Activated T-cell treated with anti-CD3 and anti-CD28 coated beads for 24 hours (primary cell): Measurements from ENCODE around the gene OLFML3.
"Not testable (repeated sequence)": the region's sequence is repeated elsewhere in the genome, so short reads cannot be mapped to it uniquely, and the experiment has no call there.

Experiments
- DNase-seq: peaks from one replicate; pipeline ENCODE4 v3.0.0-alpha.2; 2020; ENCODE audit warnings: low read depth

OLFML3 gene

GRCh38 chr1:113991467-113991997 lies 12.3 kb downstream of the OLFML3 start:
- no peak for DNase-seq

GRCh38 chr1:113993072-113993471 lies 13.8 kb downstream of the OLFML3 start:
- no peak for DNase-seq

GRCh38 chr1:113993766-113994165 lies 14.5 kb downstream of the OLFML3 start:
- no peak for DNase-seq

GRCh38 chr1:113995382-113995781 lies 16.1 kb downstream of the OLFML3 start:
- DNase-seq: no peak

GRCh38 chr1:113998361-113998760 lies 19.1 kb downstream of the OLFML3 start:
- no peak for DNase-seq

- DNase-seq: no peak
Measured at GRCh38 chr1:113999233-113999632, 20.0 kb downstream of the OLFML3 start.

- DNase-seq: no peak
Measured at GRCh38 chr1:113999799-114000198, 20.5 kb downstream of the OLFML3 start.

- DNase-seq: no peak
Measured at GRCh38 chr1:114000406-114000805, 21.1 kb downstream of the OLFML3 start.

GRCh38 chr1:114002492-114003239 lies 23.4 kb downstream of the OLFML3 start:
- no peak for DNase-seq

- no peak for DNase-seq
Measured at GRCh38 chr1:114003431-114003830, 24.2 kb downstream of the OLFML3 start.

GRCh38 chr1:114006825-114007224 lies 27.6 kb downstream of the OLFML3 start:
- not testable (repeated sequence) for DNase-seq

GRCh38 chr1:114008480-114008941 lies 29.2 kb downstream of the OLFML3 start:
- DNase-seq: no peak

GRCh38 chr1:114008993-114009392 lies 29.7 kb downstream of the OLFML3 start:
- DNase-seq: no peak

GRCh38 chr1:114009393-114009792 lies 30.1 kb downstream of the OLFML3 start:
- no peak for DNase-seq

GRCh38 chr1:114010433-114011184 lies 31.3 kb downstream of the OLFML3 start:
- no peak for DNase-seq

GRCh38 chr1:114011796-114012195 lies 32.5 kb downstream of the OLFML3 start:
- DNase-seq: no peak

- no peak for DNase-seq
Measured at GRCh38 chr1:114015075-114015474, 35.8 kb downstream of the OLFML3 start.

GRCh38 chr1:114019724-114020123 lies 40.5 kb downstream of the OLFML3 start:
- DNase-seq: not testable (repeated sequence)

- no peak for DNase-seq
Measured at GRCh38 chr1:114021665-114022099, 42.4 kb downstream of the OLFML3 start.

GRCh38 chr1:114022877-114023276 lies 43.6 kb downstream of the OLFML3 start:
- DNase-seq: no peak

- no peak for DNase-seq
Measured at GRCh38 chr1:114023377-114023776, 44.1 kb downstream of the OLFML3 start.

- no peak for DNase-seq
Measured at GRCh38 chr1:114024049-114024448, 44.8 kb downstream of the OLFML3 start.
